C4-2B (cell line): ENCODE measurements around the gene FPR1.

Source experiments
- CTCF ChIP-seq: fragments of 450-650 bp; conservative IDR thresholded peaks from 2 replicates; pipeline ENCODE4 v1.5.1; 2017; ENCODE audit warnings: mild to moderate bottlenecking
- ZFX ChIP-seq: fragments of 450-650 bp; IDR thresholded peaks from 2 replicates; pipeline ENCODE4 v1.6.1; 2017

GRCh38 chr19:51740356-51740755 lies 11.3 kb downstream of the FPR1 start:
- no peak for TF ChIP-seq CTCF
- TF ChIP-seq ZFX: no peak
